ENCODE data around the gene NUDC.

Gene NUDC

GRCh38 chr1:26894263-26894662 lies 27.3 kb upstream of the NUDC start:
- H3K27ac ChIP-seq, result no peak overlapping the region
- no peak for DNase-seq
- H3K9me3 ChIP-seq (ENCODE audit: severe bottlenecking), result no peaks in the 10 kb centered on the region
- no peaks in the 10 kb centered on the region for H3K27me3 ChIP-seq (ENCODE audit: insufficient read depth, low read depth, severe bottlenecking)
- no peak overlapping the region for H3K4me3 ChIP-seq (ENCODE audit: low read depth, low read length)
- peaks cover 66% of the 10 kb centered on the region for H3K36me3 ChIP-seq
- TF ChIP-seq CTCF (IDR thresholded peaks at IDR 0.05; ENCODE audit: low read depth, low read length), result no peak

- H3K36me3 ChIP-seq, result peaks cover 54% of the 10 kb centered on the region
- no peak for TF ChIP-seq CTCF (IDR thresholded peaks at IDR 0.05; ENCODE audit: low read depth, low read length)
- no peak for DNase-seq
- H3K4me3 ChIP-seq (ENCODE audit: low read depth, low read length), result no peak overlapping the region
- no peaks in the 10 kb centered on the region for H3K27me3 ChIP-seq (ENCODE audit: insufficient read depth, low read depth, severe bottlenecking)
- H3K27ac ChIP-seq, result no peak overlapping the region
- no peaks in the 10 kb centered on the region for H3K9me3 ChIP-seq (ENCODE audit: severe bottlenecking)
Measured at GRCh38 chr1:26897351-26897750, 24.2 kb upstream of the NUDC start.

- peak; percentile 92 for DNase-seq
- TF ChIP-seq CTCF (IDR thresholded peaks at IDR 0.05; ENCODE audit: low read depth, low read length), result no peak
Measured at GRCh38 chr1:26900001-26900814, 21.3 kb upstream of the NUDC start, which contains the start of gene GPATCH3. GPATCH3 (minus strand) TSS chr1:26900467; CDS start chr1:26900442, 25 bp downstream.

GRCh38 chr1:26900815-26901511 lies 20.6 kb upstream of the NUDC start:
- no peak for DNase-seq
- H3K9me3 ChIP-seq (ENCODE audit: severe bottlenecking), result no peaks in the 10 kb centered on the region

More at GRCh38 chr1:26900001-26900814, 21.3 kb upstream of the NUDC start, which contains the start of gene GPATCH3:
- H3K4me3 ChIP-seq (ENCODE audit: low read depth, low read length), result peak within 1 kb of the TSS; percentile 95
- H3K9me3 ChIP-seq (ENCODE audit: severe bottlenecking), result no peaks in the 10 kb centered on the region
- H3K27ac ChIP-seq, result peak within 1 kb of the TSS; percentile 86
- H3K36me3 ChIP-seq, result peaks cover 28% of the 10 kb centered on the region
- no peaks in the 10 kb centered on the region for H3K27me3 ChIP-seq (ENCODE audit: insufficient read depth, low read depth, severe bottlenecking)

More at GRCh38 chr1:26900815-26901511, 20.6 kb upstream of the NUDC start:
- H3K36me3 ChIP-seq, result peaks cover 24% of the 10 kb centered on the region
- peak overlapping the region; percentile 95 for H3K4me3 ChIP-seq (ENCODE audit: low read depth, low read length)
- H3K27me3 ChIP-seq (ENCODE audit: insufficient read depth, low read depth, severe bottlenecking), result no peaks in the 10 kb centered on the region
- H3K27ac ChIP-seq, result peak overlapping the region; percentile 86
- TF ChIP-seq CTCF (IDR thresholded peaks at IDR 0.05; ENCODE audit: low read depth, low read length), result no peak

All from WERI-Rb-1 (cell line).